Stomach (tissue), 9 donors: ENCODE results near the gene MTCH1. TPM values are rescaled to one million over a fixed set of nuclear protein-coding genes. Genes with fewer than 3 reads are reported as not detected.
"Not testable (repeated sequence)": the region's sequence is repeated elsewhere in the genome, so short reads cannot be mapped to it uniquely, and the experiment has no call there.

Experiments used
- DNase-seq, 2 donors: peaks; one replicate each; pipeline versions ENCODE4 v3.0.0 to v3.0.0-alpha.2; 2013 to 2019
- H3K27ac ChIP-seq, 5 donors: fragments of 200-600 bp in 4 of 5; sonication (generic) in 4 of 5; one replicate each; pipeline ENCODE4 v1.5.1; 2013 to 2019; ENCODE audit warnings: mild to moderate bottlenecking in 1 of 5, moderate library complexity in 1 of 5
- H3K27me3 ChIP-seq, 3 donors: fragments of 200-600 bp; sonication (generic); one replicate each; pipeline ENCODE4 v1.5.1; 2017 to 2019; ENCODE audit warnings: mixed run types in 1 of 3
- H3K36me3 ChIP-seq, 4 donors: fragments of 200-600 bp; sonication (generic); 1 replicate in 3 of 4; 2 replicates in 1 of 4; pipeline ENCODE4 v1.5.1; 2016 to 2019
- H3K4me1 ChIP-seq, 4 donors: fragments of 200-600 bp; sonication (generic); one replicate each; pipeline ENCODE4 v1.5.1; 2016 to 2019
- H3K4me3 ChIP-seq, 4 donors: fragments of 200-600 bp; sonication (generic) in 3 of 4; one replicate each; pipeline ENCODE4 v1.5.1; 2016 to 2019; ENCODE audit warnings: mild to moderate bottlenecking in 1 of 4
- H3K9me3 ChIP-seq, 4 donors: fragments of 200-600 bp; sonication (generic); one replicate each; pipeline ENCODE4 v1.5.1; 2016 to 2019
- EP300 ChIP-seq: sonication (generic); formaldehyde crosslinking; IDR thresholded peaks from one replicate; pipeline ENCODE4 v1.6.1; 2017; ENCODE audit warnings: antibody characterized with exemption
- POLR2A ChIP-seq, 4 donors: fragments of 450-650 bp; IDR thresholded peaks; one replicate each; pipeline ENCODE4 v1.6.1; 2016; ENCODE audit warnings: antibody characterized with exemption in 4 of 4, control low read depth in 2 of 4, mild to moderate bottlenecking in 1 of 4, moderate library complexity in 1 of 4
- POLR2AphosphoS5 ChIP-seq, 3 donors: sonication (generic); formaldehyde crosslinking; IDR thresholded peaks; one replicate each; pipeline ENCODE4 v1.6.1; 2016; ENCODE audit warnings: antibody characterized with exemption in 3 of 3
- WGBS, 5 donors: extraction: QIAGEN DNeasy Blood & Tissue Kit in 3 of 5; methylation state at CpG; one replicate each; pipeline versions ENCODE4 v1.1.5 to v1.1.7; 2013 to 2018; 5-methylcytosine and 5-hydroxymethylcytosine counted together
- intact Hi-C: fragments of 100-400 bp; cut with DNase I; formaldehyde crosslinking; loops from one replicate; pipeline ENCODE4 v1.15.1; 2023; ENCODE audit warnings: low total_unique reads
- polyA plus RNA-seq, 3 donors: library from polyadenylated mRNA; stranded (reverse); fragments of 200-250 nt; gene quantifications; one replicate each; pipeline ENCODE4 v1.2.3, GENCODE V29; 2013
- total RNA-seq, 5 donors: library from RNA; depleted of rRNA; stranded (reverse); fragments of >200 nt; gene quantifications; one replicate each; pipeline versions ENCODE4 v1.1.0 to v1.2.3, GENCODE V29; 2014 to 2016
- TF ChIP-seq, protein P1 (sequence below), 7 experiments: fragments of 450-650 bp in 4 of 7; fragments of 200-600 bp in 3 of 7; sonication (generic) in 3 of 7; IDR thresholded peaks; one replicate each; pipeline ENCODE4 v1.5.1; 2016 to 2019; ENCODE audit warnings: antibody characterized with exemption in 7 of 7, control low read depth in 2 of 7, mild to moderate bottlenecking in 1 of 7
- donor health status: healthy with polysubstance abuse.
- donor health status: Bipolar disorder and iron deficiency.
- donor health status: healthy.

The MTCH1 gene
- total and polyA plus RNA-seq, 8 donors: 110 to 202 (median 148) TPM

DNA sequence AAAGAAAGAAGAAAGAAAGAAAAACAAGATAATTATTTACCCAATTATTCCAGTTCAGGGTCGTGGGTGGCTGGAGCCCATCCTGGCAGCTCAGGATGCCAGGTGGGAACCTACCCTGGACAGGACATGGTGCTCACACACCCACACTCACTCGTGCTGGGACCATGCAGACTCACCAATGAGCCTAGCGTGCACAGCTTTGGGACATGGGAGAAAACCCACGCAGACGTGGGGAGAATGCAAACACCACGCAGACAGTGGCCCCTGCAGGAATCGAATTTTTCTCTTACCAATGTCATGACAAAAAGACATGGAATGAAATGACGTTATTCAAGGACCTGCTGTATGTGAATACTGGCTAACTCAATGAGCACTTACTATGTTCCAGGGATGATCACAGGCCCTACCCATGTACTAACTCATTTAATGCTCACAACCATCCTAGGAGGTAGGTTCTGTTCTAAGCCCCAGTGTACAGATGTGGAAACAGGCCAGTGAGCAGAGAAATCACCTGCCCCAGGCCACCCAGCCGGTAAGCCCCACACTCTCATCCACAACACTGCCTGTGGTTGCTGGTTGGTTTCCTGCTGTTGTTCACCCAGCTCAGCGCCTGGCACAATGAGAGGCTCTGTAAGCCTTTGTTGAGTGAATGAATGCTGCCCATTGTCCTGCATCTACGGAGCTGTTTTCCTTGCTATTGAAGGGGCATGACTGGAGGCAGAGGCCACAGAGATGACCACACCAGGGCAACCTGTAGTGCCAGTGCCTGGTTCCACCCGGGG, 38.2 kb downstream of the MTCH1 start:
- intact Hi-C loops: no loop called here
- 68 to 71% (median 68%) methylated on average over 12 of the region's 12 CpGs for whole genome bisulfite sequencing, 5 donors
- no peak for DNase-seq
- TF ChIP-seq, protein P1, sequence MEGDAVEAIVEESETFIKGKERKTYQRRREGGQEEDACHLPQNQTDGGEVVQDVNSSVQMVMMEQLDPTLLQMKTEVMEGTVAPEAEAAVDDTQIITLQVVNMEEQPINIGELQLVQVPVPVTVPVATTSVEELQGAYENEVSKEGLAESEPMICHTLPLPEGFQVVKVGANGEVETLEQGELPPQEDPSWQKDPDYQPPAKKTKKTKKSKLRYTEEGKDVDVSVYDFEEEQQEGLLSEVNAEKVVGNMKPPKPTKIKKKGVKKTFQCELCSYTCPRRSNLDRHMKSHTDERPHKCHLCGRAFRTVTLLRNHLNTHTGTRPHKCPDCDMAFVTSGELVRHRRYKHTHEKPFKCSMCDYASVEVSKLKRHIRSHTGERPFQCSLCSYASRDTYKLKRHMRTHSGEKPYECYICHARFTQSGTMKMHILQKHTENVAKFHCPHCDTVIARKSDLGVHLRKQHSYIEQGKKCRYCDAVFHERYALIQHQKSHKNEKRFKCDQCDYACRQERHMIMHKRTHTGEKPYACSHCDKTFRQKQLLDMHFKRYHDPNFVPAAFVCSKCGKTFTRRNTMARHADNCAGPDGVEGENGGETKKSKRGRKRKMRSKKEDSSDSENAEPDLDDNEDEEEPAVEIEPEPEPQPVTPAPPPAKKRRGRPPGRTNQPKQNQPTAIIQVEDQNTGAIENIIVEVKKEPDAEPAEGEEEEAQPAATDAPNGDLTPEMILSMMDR (IDR thresholded peaks at IDR 0.05): no peak
- TF ChIP-seq EP300 (no peak), POLR2A (IDR thresholded peaks at IDR 0.05) (no peak), POLR2AphosphoS5 (IDR thresholded peaks at IDR 0.05) (no peak)
- no peak overlapping the region for H3K27ac ChIP-seq
- no peak overlapping the region for H3K4me3 ChIP-seq
- no peaks in the 10 kb centered on the region for H3K36me3 ChIP-seq
- H3K27me3 ChIP-seq: peaks cover 0 to 4% (median 0%) of the 10 kb centered on the region in 3 donors
- H3K9me3 ChIP-seq: no peaks in the 10 kb centered on the region
- no peaks in the 10 kb centered on the region for H3K4me1 ChIP-seq

DNA sequence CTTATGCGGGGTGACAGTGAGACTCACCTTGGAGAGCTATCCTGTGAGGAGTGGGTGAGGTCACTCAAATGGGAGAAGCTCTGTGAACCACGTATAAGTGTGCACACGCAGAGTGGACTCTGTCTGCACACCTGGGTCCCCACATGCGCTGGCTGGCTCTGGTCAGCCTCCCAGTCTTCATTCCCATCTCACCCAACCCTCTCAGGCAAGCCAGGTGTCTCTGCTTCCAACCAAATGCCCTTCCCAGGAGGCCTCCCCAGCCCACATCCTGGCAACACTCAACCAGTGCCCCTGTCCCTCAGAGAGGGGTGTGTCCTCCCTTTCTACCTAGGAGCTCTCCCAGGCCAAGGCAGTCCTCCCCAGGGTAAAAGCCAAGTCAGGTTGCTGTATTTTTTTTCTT, 39.5 kb downstream of the MTCH1 start:
- WGBS, 5 donors: 84 to 92% (median 87%) methylated on average over 4 of the region's 4 CpGs

DNA sequence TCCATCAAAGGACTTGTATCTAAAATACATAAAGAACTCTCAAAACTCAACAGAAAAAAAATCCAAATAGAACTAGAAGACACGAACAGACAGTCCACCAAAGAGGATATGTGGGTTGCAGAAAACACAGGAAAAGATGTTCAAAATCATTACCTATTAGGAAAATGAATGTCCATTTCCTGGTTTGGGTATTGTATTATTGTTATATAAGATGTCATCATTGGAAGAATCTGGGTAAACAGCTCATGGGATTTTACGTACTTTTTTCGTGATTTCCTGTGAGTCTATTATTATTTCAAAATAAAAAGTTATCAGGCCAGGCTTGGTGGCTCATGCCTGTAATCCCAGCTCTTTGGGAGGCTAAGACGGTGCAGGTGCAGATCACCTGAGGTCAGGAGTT, 40.7 kb downstream of the MTCH1 start:
- Histone ChIP-seq H3K4me1 (no peaks in the 10 kb centered on the region), H3K27me3 (peaks cover 0 to 4% (median 0%) of the 10 kb centered on the region in 3 donors), H3K36me3 (no peaks in the 10 kb centered on the region), H3K4me3 (no peak overlapping the region), H3K27ac (no peak overlapping the region), H3K9me3 (no peaks in the 10 kb centered on the region)
- no peak for DNase-seq
- TF ChIP-seq POLR2A (IDR thresholded peaks at IDR 0.05) (no peak), POLR2AphosphoS5 (IDR thresholded peaks at IDR 0.05) (no peak), EP300 (no peak)
- TF ChIP-seq, protein P1 (IDR thresholded peaks at IDR 0.05): no peak
- intact Hi-C loops: no loop called here
- 40 to 94% (median 91%) methylated on average over 4 of the region's 4 CpGs for WGBS, 5 donors

More for the DNA sequence above, 39.5 kb downstream of the MTCH1 start:
- no peak for TF ChIP-seq POLR2A (IDR thresholded peaks at IDR 0.05)
- TF ChIP-seq, protein P1 (IDR thresholded peaks at IDR 0.05): no peak
- Histone ChIP-seq H3K27ac (no peak overlapping the region), H3K4me1 (no peaks in the 10 kb centered on the region), H3K36me3 (no peaks in the 10 kb centered on the region), H3K4me3 (no peak overlapping the region), H3K9me3 (no peaks in the 10 kb centered on the region), H3K27me3 (peaks cover 0 to 4% (median 0%) of the 10 kb centered on the region in 3 donors)
- intact Hi-C loops: no loop called here
- no peak for DNase-seq

DNA sequence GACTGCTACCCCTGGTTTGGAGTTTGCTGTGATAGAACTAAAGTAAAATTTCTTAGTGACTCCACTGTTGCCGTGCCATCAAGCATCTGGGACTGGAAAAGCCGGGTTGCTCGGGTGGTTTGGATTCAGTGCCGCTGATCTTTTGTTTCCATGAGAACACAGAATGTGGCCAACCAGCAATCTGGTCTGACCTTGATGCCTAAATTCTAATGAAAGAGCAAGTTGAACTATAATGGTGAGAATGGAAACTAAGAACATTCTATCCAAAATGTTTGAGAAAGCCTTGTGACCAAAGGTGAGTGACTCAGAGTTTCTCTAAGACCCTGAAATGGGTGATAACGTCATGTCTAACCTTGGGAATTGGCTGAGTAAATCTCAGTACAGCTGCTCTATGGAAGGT, 41.3 kb downstream of the MTCH1 start:
- no peak overlapping the region for H3K4me3 ChIP-seq
- intact Hi-C loops: no loop called here
- H3K4me1 ChIP-seq: no peaks in the 10 kb centered on the region
- no peaks in the 10 kb centered on the region for H3K36me3 ChIP-seq
- no peaks in the 10 kb centered on the region for H3K9me3 ChIP-seq
- no peak for DNase-seq
- peaks cover 0 to 4% (median 0%) of the 10 kb centered on the region in 3 donors for H3K27me3 ChIP-seq
- H3K27ac ChIP-seq: no peak overlapping the region
- TF ChIP-seq POLR2A (IDR thresholded peaks at IDR 0.05) (no peak), EP300 (no peak), POLR2AphosphoS5 (IDR thresholded peaks at IDR 0.05) (no peak)
- TF ChIP-seq, protein P1 (IDR thresholded peaks at IDR 0.05): no peak
- WGBS, 5 donors: 37 to 60% (median 44%) methylated on average over 5 of the region's 5 CpGs

DNA sequence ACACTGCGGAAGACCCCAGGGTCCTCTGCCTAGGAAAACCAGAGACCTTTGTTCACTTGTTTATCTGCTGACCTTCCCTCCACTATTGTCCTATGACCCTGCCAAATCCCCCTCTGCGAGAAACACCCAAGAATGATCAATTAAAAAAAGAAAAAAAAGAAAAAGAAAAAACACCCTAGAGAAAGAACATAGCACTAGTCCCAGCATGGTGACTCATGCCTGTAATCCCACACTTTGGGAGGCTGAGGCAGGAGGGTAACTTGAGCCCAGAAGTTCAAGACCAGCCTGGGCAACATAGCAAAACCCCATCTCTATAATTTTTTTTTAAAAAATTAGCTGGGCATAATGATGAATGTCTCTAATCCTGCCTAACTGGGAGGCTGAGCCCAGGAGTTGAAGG, 43.7 kb downstream of the MTCH1 start:
- DNase-seq, H3K36me3 ChIP-seq, H3K4me3 ChIP-seq, H3K9me3 ChIP-seq, H3K4me1 ChIP-seq, H3K27ac ChIP-seq, intact Hi-C loops: not testable (repeated sequence)
- 50 to 100% (median 80%) methylated on average over 1 to 2 of the region's 2 CpGs for WGBS, 5 donors
- H3K27me3 ChIP-seq: peaks cover 0 to 10% (median 0%) of the 10 kb centered on the region in 3 donors

DNA sequence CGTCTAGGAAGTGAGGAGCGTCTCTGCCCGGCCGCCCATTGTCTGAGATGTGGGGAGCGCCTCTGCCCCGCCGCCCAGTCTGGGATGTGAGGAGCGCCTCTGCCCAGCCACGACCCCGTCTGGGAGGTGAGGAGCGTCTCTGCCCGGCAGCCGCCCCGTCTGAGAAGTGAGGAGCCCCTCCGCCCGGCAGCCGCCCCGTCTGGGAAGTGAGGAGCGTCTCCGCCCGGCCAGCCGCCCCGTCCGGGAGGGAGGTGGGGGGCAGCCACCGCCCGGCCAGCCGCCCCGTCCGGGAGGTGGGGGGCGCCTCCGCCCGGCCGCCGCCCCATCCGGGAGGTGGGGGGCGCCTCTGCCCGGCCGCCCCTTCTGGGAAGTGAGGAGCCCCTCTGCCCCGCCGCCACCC, 44.4 kb downstream of the MTCH1 start:
- DNase-seq, H3K9me3 ChIP-seq, H3K4me3 ChIP-seq, H3K27ac ChIP-seq, intact Hi-C loops, H3K4me1 ChIP-seq, H3K36me3 ChIP-seq: not testable (repeated sequence)
- 91 to 99% (median 94%) methylated on average over 14 to 40 of the region's 40 CpGs; no CpG with 5 or more reads in 1 of the 5 donors for WGBS, 5 donors
- H3K27me3 ChIP-seq: peaks cover 0 to 10% (median 0%) of the 10 kb centered on the region in 3 donors
